Stimulated activated CD8-positive, alpha-beta memory T cell treated with anti-CD3 and anti-CD28 coated beads, Interleukin-4, amount 100 ng/mL, for 48 hours (primary cell): Measurements from ENCODE around the gene KPTN.

Experiments used
- DNase-seq: peaks from one replicate; pipeline ENCODE4 v3.0.0-alpha.2; 2020

KPTN gene

DNA sequence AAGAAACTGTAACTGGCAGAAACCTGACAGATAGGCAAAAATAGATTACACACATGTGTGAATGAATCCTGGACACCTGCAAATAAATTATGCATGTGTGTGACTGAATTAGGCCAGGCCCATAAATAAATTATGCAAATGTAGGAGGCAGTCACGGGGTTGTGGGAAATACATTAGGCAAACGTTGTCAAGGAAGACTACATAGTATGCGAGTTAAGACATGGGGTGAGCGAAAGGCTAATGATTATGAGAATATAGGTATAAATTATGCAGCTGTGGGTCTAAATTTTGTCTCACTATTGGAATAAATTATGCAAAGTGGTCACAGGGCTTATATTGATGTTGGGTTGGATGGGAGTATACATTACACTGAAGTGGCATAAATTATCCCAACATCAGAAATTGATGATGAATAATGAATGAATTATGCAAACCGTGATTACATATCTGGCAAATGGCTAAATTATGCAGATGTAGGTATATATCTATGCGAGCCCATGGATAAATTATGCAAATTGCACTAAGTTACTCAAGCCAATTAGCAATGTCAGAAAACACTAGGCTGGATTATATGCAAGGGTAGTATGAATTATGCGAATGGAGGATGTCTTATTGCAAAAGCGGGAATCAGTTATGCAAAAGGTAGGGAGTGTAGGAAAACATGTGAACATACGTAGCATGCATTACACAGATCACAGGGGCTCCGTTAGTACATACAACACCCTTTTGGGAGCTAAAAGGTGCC lies 19.2 kb downstream of the KPTN start:
- DNase-seq = no peak

DNA sequence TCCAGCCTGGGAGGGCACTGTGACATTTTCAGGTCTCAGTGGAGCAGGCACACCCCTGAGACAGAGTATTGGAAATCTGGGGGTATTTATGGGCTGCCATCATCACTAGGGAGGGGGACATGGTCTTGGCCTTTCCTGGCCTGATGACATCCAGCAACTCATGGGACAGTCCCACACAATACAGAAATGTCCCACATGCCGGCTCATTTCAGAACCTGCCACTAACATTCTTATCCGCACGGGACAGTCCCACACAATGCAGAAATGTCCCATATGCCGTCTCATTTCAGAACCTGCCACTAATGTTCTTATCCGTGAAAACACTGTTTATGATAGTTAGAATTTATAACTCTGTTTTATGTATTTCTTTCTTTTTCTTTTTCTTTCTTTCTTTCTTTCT lies 22.1 kb downstream of the KPTN start:
- DNase-seq = no peak

DNA sequence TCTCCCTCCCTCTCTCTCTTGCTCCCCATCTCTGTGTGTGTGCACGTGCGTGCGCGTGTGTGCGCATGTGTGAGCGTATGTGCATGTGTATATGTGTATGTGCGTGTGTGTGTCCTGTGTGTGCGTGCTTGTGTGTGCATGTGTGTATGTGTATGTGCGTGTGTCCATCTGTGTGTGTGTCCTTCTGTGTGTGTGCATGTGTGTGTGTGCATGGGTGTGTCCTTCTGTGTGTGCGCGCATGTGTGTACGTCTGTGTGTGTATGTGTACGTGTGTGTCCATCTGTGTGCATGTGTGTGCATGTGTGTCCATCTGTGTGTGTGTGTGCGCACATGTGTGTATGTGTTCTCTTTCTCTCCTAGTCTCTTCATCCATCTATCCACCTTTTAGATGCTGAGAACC lies 24.5 kb downstream of the KPTN start:
- DNase-seq = no peak

DNA sequence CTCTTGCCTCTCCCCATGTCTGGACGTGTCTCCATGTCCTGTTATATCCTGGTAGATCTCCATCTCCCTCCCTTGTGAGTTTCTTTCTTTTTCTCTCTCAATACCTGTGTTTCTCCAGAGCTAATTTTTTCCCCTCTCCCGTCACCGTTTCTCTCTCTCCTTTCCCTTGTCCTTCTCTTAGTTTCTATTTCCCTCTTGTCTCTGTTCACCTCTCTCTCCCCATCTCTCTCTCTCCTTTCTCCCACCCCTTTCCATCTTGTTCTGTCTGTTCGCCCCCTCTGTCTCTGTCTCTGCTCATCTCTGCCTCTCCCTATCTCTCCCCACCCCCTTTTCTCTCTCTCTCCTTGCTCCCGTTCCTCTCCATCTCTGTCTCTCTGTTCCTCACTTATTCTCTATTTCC lies 25.3 kb downstream of the KPTN start:
- DNase-seq = no peak

DNA sequence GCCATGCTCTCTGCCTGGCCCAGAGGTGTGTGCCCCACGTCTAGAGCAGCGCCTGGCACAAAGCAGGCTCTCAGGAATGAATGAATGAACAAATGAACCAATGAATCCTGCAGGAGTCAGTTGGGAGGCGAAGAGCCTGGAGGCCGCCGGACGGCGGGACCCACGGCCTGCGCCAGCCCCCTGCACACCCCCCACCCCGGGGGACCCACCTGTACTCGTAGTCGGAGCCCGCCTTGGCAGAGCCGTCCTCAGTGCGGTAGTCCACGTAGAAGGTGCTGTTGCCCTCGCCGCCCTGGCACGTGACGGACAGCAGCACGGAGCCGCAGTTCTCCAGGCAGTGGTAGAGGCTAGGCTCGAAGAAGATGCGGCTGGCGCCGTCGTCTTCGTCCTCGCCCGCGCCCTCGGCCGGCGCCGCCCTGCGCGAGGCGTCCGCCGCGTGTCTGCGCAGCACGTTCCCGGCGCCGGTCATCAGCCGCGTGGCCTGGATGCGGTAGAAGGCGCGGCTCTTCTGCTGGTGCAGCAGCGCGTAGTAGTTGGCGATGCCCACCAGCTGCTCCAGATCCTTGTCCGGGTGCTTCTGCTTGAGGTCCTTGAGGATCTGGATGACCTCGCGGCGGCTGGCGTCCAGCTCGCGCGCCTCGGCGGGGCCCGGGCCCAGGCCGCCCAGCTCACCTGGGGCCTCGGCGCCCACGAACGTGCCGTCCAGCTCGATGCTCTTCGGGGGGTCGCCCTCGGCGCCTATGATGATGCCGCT lies 27.1 kb downstream of the KPTN start:
- DNase-seq = no peak

DNA sequence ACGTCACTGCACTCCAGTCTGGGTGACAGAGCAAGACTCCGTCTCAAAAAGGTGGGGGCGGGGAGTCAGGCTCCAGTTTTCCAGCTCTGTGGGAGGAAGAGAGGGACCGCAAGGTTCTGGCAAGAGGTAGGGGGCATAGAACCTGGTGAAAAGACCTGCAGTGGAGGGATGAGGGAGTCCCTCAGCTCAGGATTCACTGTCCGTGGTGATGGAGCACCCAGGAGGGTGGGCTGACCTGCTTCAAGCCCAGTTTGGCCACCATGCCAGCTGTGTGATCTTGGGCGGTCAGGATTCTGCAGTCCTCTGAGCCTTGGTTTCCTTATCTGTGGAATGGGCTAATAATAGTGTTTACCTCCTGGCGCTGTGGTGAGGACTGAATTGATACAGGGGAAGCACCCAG lies 33.5 kb downstream of the KPTN start:
- no peak for DNase-seq

DNA sequence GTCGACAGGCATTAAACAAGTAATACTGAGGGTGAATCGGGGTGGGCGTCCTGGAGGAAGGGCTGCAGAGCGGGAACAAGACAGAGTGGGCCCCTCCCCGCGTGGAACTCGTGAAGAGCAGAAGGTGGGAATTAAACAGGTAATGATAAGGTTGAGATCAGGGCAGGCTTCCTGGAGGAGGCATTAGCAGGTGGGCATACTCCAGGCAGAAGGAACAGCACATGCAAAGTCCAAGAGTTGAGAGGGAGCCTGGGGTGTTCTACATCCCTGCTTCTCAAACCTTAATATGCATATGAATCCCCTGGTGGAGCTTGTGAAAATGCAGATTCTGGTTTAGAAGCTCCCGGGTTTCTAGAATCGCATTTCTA lies 35.7 kb downstream of the KPTN start:
- DNase-seq = no peak

DNA sequence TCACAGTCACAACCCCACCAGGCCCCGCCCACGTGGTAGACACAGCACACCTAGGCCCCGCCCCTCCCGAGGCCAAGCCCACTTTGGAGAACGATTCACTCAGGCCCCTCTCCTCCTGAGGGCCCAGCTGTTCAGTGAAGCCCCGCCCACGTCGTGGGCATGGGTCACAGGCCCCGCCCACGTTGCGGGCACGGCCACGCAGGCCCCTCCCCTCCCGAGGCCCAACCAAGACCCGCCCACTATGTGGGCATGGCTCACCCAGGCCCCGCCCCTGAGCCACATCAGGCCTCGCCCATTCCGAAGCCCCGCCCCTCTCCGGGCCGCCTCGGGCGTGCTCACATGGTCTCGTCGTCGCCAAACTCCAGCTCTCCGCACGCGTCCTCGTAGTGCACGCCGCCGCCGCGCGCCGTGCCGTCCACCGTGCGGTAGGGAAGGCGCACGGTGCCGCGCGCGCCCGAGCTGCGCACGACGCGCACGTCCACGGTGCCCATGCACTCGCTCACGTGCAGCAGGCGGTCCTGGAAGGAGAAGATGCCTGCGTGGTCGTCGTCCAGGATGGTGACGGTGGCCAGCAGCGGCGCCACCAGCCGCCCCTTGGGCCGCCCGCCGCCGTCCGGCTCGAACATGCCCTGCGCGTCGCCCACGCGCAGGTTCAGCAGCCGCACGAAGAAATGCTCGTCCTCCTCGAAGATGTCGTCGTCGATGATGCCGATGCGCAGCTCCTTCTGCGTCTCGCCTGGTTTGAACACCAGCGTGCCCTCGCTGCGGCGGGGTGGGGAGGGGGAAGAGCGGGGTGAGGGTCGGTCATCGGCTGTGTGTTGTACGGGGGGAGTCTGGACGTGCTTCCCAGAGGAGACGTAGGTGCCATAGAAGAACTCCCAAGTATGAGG lies 36.3 kb downstream of the KPTN start:
- DNase-seq = peak; percentile 85

DNA sequence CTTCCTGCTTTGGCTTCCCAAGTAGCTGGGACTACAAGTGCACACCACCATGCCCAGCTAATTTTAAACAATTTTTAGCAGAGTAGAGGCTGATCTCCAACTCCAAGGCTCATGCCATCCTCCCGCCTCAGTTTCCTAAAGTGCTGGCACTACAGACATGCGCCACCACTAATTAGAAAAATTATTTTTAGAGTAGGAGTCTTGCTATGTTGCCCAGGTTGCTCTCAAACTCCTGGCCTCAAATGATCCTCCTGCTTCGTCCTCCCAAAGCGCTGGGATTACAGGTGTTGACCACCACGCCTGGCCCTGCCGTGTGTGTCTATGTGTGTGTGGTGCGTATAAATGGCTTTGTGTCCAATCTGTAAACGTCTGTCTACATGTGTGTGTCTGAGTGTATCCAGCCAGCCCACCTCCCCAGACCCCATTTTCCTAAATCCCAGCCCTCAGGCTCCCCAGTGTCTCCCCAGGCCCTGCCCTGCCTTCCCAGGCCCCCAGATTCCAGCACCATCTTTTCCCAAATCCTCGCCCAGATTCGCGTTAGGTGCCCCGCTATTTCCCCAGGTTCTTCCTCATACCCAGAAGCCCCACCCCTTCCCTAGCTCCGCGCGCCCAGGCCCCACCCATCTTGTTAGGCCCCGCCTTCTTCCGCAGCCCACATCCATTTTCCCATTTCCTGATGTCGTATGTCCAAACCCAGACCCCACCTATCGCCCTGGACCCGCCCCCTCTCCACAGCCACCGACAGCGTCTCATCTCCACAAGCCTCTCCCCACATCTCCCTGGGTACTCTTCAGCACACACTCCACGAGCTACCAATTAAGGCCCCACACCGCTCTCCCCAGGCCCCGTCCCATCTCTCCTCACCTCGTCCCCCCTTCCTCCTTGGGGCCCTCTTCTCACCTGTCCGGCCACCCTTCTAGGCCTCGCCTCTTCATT lies 37.2 kb downstream of the KPTN start:
- DNase-seq = peak; percentile 66

DNA sequence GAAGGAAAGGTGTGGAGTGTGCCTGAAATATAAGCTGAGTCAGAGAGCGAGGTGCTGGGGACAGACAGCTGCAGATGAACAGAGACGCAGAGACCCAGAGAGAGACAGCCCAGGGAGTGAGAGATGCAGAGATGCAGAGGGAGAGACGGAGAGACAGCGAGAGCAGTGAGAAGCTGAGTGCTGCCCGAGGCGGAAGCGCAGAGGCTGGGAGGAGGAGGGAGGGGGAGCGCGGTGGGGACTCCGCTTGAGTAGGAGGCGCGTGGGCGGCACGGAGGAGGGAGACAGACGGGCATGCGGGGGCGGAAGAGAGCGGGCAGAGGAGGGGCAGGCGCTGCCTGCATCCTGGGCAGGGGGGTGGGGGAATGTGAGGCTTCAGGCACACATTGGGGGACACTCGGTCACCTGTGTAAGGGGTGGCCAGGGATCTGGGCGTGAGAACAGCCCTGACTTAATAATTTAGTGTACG lies 38.0 kb downstream of the KPTN start:
- peak; percentile 56 for DNase-seq

DNA sequence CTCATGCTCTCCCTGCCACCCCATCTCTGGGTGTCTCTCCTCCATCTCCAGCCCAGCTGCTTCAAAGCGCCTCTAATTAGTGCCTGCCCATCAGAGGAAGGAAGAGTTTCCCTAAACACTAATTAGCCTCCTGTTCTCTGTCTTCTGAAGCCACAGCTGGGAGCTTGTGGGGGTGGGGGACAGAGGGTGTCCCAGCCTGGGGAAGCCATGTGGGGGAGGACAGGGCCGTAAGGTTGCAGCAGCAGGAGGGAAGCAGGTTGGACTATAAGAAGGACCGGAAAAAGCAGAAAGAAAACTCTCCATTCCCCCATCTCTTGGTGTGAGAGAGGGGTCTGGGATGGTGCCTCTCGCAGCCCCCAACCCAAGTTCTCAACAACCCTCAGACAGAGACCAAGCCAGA lies 38.5 kb downstream of the KPTN start:
- no peak for DNase-seq

DNA sequence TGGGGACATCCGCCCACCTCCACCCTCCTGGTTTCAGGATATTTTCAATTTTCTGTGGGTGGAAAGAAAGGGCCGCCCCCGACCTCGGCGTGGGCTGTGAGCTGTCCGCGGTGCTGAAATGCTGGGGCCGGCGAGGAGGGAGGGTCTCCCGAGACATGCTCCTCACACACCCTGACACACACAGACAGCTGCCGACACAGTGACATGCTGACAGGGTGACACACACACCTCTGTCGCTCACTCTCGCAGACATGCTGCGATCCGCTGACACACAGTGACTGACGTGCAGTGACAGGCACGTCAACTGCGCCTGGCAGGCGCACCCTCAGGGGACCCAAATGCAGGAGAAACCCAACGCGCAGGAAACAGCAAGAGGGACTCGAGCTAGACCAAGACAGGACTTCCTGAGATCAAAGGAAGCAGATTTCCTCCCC lies 39.6 kb downstream of the KPTN start:
- DNase-seq = no peak

DNA sequence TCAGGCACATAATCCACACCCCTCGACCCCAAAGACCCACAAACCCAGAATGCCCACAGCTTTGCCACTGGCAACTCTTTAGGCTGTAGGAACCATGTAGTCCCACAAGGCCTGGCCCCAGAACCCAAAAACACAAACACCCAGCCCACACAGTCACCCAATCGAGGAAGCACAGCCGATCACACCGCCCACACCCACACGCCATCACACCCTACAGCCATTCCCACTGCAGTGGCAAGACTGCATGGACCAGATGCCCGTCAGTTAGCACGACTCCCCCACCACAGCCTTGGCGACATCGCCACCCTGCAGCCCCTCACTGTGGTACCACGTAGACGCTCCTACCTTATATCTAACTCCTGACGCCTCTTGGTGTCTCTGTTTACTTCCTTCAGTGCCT lies 40.7 kb downstream of the KPTN start:
- DNase-seq = no peak

DNA sequence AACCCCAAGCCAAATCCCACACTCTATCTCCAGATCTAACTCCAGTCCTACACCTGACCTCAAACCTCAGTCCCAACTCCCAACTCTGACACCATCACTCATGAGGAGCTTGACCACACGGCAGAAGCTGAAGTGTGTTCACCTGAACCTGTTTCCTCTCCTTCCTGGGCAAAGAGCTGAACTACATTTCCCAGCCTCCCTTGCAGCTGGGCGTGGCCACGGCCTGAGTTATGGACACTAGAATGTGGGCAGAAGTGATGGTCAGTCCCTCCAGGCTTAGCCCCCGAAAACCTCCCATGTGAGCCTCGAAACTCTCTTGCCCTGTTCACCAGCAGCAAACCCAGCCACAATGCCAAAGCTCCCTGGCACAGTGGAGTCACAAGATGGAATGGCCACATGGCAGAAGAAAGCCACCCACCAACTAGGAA lies 45.2 kb downstream of the KPTN start:
- no peak for DNase-seq

DNA sequence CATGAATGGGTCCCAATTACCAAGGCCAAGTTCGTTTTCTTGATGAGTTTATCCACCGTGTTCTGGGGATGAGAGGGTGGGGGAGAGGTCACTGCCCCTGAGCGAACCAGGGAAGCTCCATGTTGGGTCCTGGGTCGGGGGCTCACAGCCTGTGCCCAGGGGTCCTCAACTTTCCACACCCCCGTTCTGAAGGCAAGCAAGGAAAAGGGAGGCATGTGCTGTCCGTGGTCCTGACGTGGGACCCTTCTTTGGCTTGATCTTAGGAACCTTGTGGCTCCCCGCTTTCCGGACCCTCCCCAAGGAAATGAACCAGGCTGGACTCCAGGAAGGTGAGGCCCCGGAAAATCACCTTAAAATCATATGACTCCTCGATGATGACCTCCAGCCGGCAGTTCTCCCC lies 46.5 kb downstream of the KPTN start:
- no peak for DNase-seq

DNA sequence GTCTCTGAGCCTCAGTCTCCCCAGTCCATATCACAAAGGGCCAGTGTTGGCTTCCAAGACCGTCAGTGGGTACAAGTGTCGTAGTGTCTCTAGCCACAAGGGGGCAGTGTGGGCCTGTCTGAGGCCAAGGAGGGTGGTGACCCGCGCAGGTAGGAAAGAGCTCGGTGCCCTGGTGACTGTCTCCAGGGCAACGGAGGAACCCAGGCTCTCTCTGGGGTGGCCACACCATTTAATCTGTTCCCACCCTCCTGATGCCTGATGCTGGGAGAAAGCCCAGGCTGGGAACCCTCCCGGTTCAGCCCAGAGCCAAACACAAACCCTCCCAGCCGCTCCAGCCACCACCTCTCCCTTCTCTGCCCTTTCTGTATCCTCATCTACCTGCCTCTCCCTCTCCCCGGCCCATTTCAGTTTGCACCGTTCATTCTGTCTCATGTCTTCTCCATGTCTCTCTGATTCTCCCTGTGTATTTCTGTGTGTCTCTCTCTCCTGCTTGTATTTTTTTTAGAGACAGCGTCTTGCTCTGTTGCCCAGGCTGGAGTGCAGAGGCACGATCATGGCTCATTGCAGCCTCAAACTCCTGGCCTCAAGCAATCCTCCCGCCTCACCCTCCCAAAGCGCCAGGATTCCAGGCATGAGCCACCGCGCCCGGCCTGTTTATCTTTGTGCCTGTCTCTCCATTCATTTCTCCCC lies 47.2 kb downstream of the KPTN start:
- DNase-seq = peak; percentile 94

DNA sequence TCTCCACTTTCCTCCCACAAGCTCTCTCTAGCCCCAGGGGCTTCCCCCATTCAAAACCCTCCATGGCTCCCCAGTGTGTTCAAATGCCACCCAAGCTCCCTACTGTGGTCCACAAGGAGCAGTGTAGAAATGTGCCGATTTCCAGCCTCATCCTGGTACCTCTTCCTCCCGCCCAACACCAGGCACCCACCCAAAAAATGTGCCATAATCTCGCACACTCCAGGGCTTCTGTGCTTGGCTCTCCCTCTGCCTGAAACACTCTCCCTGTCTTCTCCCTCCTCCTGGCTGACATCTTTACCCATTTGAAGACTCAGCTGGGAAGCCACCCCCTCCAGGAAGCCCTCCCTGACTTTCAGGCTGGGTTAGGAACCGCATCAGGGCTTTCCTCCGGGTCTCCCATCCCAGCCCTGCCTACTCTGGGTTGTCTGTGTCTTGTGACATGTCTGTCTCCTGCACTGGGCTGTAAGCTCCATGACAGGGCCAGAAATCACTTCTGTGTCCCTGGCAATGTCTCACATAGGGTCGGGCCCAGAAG lies 48.1 kb downstream of the KPTN start:
- DNase-seq = no peak

DNA sequence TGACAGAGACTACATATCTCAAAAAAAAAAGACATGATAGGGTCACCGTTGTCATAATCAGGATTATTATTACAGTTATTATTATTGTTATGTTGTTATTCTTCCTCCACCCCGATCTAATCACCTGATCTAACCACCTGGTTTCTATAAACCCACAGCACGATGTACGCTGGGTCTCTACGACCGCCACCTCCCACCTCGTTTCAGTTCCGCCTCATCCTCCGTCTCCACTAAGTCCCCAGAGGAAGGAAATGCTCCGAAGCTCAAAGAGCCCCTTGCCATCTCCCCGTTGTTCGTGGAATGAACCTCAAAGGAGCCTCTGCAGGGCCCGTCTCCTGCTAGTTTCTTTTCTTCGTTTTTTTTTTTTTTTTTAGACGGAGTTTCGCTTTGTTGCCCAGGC lies 48.8 kb downstream of the KPTN start:
- DNase-seq = no peak

DNA sequence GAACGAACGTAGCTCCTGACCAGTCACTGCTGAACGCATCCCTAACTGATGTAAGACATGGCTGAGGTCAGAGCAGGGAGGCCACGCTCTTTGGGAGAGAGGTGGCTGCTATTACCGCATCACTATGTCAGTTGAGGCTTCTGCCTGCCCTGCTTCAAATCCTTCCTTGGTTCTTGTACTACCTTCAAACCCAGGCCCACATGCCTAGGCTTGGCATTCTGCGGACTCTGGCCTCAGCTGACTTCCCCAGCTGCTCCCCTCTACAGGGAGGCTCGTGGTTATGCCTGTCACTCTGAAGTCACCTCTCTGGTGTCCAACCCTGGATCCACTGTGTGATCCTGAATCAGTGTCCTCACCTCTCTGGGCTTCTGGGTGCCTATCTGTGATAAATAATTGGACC lies 49.9 kb downstream of the KPTN start:
- DNase-seq = no peak

DNA sequence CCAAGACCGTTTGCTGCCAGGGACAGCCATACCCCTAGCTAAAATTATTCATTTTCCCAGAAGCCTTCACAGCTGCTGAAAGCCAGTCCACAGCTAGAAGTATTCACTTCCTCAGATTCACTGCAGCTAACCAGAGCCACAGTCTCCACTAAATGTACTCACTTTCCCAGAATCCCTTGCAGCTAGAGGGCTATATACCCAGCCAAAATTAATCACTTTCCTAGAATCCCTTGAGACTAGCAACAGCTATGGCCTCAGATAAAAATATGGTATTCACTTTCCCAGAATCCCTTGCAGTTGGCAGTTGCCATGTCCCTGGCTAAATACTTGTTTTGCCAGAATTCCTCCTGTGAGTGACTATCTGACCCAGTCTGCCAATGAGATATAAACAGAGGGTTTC lies 50.9 kb downstream of the KPTN start:
- DNase-seq = no peak

DNA sequence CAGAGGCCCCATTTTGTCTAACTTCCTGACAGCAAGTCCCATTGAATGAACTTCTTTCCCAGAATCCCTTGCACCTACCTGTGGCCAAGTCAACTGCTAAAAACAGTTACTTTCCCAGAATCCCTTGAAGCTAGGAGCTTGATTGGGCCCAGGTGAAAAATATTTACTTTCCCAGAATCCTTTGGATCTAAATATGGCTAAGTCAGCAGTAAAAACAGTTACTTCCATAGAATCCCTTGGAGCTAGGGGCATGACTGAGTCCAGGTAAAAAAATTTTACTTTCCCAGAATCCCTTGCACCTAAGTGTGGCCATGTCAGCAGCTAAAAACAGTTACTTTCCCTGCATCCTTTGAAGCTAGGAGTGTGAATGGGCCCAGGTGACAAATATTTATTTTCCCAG lies 51.5 kb downstream of the KPTN start:
- DNase-seq = no peak
